Measurements from ENCODE around the gene XIRP2. TPM values are rescaled to one million over a fixed set of nuclear protein-coding genes. Genes with fewer than 3 reads are reported as not detected.

The XIRP2 gene
- total RNA-seq, 6 experiments from 2014 or later: 0.05 to 2.0 (median 0.19) TPM

DNA sequence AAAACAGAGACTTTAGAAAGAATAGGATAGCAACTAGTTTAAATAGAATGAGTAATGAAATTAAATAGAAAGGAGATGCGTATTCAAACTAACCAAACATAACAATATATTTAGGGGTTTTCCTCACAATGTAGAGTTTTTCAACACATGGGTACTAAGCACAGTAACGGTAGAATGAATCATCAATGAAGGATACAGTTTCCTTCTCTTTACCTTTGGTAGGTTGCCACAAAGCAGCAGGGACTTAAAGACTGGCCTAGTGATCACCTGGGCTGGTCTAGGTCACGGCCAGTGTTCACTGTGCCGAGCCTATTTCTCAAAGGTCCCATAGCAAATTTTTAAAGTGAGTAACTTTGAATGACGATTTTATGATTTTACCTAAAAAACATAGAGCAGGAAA, 311.7 kb downstream of the XIRP2 start:
- Histone ChIP-seq H3K36me3 (no peaks in the 10 kb centered on the region), H3K27ac (no peak overlapping the region), H3K9me3 (no peaks in the 10 kb centered on the region), H3K4me3 (no peak overlapping the region), H3K4me1 (peaks cover 0 to 10% (median 0%) of the 10 kb centered on the region in 4 donors), H3K27me3 (no peaks in the 10 kb centered on the region)
- intact Hi-C loops (cut with DNase I): no loop called here
- 65% methylated on average over 5 of the region's 5 CpGs for WGBS (ENCODE audit: insufficient coverage, low coverage, low lambda C conversion rate, missing lambda C conversion rate)
- DNase-seq: no peak
- TF ChIP-seq, protein P1, sequence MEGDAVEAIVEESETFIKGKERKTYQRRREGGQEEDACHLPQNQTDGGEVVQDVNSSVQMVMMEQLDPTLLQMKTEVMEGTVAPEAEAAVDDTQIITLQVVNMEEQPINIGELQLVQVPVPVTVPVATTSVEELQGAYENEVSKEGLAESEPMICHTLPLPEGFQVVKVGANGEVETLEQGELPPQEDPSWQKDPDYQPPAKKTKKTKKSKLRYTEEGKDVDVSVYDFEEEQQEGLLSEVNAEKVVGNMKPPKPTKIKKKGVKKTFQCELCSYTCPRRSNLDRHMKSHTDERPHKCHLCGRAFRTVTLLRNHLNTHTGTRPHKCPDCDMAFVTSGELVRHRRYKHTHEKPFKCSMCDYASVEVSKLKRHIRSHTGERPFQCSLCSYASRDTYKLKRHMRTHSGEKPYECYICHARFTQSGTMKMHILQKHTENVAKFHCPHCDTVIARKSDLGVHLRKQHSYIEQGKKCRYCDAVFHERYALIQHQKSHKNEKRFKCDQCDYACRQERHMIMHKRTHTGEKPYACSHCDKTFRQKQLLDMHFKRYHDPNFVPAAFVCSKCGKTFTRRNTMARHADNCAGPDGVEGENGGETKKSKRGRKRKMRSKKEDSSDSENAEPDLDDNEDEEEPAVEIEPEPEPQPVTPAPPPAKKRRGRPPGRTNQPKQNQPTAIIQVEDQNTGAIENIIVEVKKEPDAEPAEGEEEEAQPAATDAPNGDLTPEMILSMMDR (IDR thresholded peaks at IDR 0.05): no peak
- no peak for TF ChIP-seq POLR2A (IDR thresholded peaks at IDR 0.05)
- no peak for ATAC-seq

- DNase-seq (no peak), ATAC-seq (no peak)
- no peak for TF ChIP-seq POLR2A (IDR thresholded peaks at IDR 0.05)
- TF ChIP-seq, protein P1 (IDR thresholded peaks at IDR 0.05): no peak
- H3K9me3 ChIP-seq: no peaks in the 10 kb centered on the region
- no peak overlapping the region for H3K27ac ChIP-seq
- intact Hi-C loops (cut with DNase I): loop anchor here in 1 of 2 donors (10.0 kb wide), 1 partner anchor 675 kb away; no protein-coding TSS in a partner anchor
- H3K4me1 ChIP-seq: no peaks in the 10 kb centered on the region
- no peaks in the 10 kb centered on the region for H3K27me3 ChIP-seq
- no peaks in the 10 kb centered on the region for H3K36me3 ChIP-seq
- no peak overlapping the region for H3K4me3 ChIP-seq
- WGBS (ENCODE audit: insufficient coverage, low coverage, low lambda C conversion rate, missing lambda C conversion rate): 57% methylated on average over 3 of the region's 3 CpGs
Measured at GRCh38 chr2:167209784-167210183, 321.5 kb downstream of the XIRP2 start.

DNA sequence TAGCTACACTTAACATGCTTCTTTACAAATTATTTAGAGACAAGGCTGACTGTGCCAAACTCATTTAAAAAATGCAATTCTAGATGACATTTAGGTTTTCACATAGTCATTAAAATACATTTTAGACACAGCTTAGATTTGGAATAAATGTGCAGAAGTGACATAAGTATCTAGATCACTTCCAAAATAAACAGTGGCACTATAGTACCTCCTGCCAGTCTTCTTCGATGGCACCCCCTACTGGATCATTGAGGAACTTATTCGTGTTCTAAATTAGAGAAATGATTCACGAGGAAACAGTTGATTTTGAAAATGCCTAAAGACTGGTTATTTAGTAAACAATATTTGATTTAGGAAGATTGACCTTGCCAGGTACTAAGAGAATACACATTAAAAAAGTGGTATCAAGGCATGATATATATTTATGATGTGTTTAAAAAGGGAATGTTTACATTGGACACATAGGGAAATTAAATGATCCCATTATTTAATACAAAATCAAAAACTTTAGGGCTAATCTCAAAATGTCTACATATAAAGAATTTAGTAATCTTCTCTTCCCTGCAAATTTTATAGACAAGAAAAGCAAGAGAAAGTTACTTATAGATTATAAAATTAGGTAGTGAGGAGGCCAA, 323.9 kb downstream of the XIRP2 start:
- H3K9me3 ChIP-seq: no peaks in the 10 kb centered on the region
- ATAC-seq (peak; percentile 67 to 81 (median 74)), DNase-seq (no peak)
- TF ChIP-seq POLR2A (IDR thresholded peaks at IDR 0.05): no peak
- TF ChIP-seq, protein P1 (IDR thresholded peaks at IDR 0.05): peak; percentile 58 to 77 (median 68)
- no peak overlapping the region for H3K27ac ChIP-seq
- no peaks in the 10 kb centered on the region for H3K4me1 ChIP-seq
- H3K27me3 ChIP-seq: no peaks in the 10 kb centered on the region
- H3K36me3 ChIP-seq: no peaks in the 10 kb centered on the region
- 0% methylated on average over 3 of the region's 3 CpGs for WGBS (ENCODE audit: insufficient coverage, low coverage, low lambda C conversion rate, missing lambda C conversion rate)
- H3K4me3 ChIP-seq: no peak overlapping the region
- intact Hi-C loops (cut with DNase I): loop anchor here in 1 of 2 donors (10.0 kb wide), 1 partner anchor 677 kb away; no protein-coding TSS in a partner anchor

GRCh38 chr2:167215595-167215994, 327.3 kb downstream of the XIRP2 start:
- no peak for ATAC-seq

More at GRCh38 chr2:167215595-167215994, 327.3 kb downstream of the XIRP2 start:
- Histone ChIP-seq H3K4me1 (no peaks in the 10 kb centered on the region), H3K4me3 (no peak overlapping the region), H3K9me3 (no peaks in the 10 kb centered on the region), H3K27ac (no peak overlapping the region), H3K36me3 (no peaks in the 10 kb centered on the region), H3K27me3 (no peaks in the 10 kb centered on the region)
- no CpG with 5 or more reads among the region's 4 CpGs for WGBS (ENCODE audit: insufficient coverage, low coverage, low lambda C conversion rate, missing lambda C conversion rate)
- intact Hi-C loops (cut with DNase I): loop anchor here in 1 of 2 donors (10.0 kb wide), 1 partner anchor 681 kb away; no protein-coding TSS in a partner anchor
- no peak for DNase-seq
- no peak for TF ChIP-seq POLR2A (IDR thresholded peaks at IDR 0.05)
- TF ChIP-seq, protein P1 (IDR thresholded peaks at IDR 0.05): no peak
